ENCODE data around the gene USP21.

DNA sequence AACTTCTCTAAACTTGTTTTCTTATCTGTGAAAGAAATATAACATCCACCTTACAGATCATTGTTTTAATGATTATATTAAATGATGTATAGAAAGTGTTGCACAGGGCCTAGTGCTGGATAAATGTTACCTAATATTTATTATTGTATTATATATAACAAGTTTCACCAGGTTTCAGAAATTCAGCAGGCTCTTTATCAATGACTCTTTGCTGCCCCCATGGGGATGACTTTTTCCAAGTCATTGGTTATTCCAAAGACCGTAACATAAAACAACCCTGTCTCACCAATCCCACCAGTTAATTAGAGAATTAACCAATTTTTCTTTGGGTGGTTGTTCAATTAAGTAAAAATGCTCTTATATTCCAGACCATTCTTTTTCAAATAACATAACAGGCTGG lies 19.5 kb upstream of the USP21 start:
- TF ChIP-seq EP300 (IDR thresholded peaks at IDR 0.05; ENCODE audit: borderline replicate concordance) (no peak), RAD21 (IDR thresholded peaks at IDR 0.05; ENCODE audit: low read depth) (peak; percentile 46), TEAD4 (IDR thresholded peaks at IDR 0.05) (no peak), CREB1 (IDR thresholded peaks at IDR 0.05; ENCODE audit: low read depth) (no peak), FOXM1 (IDR thresholded peaks at IDR 0.05; ENCODE audit: borderline replicate concordance, low read depth) (no peak), NFIC (IDR thresholded peaks at IDR 0.05) (no peak), ZBTB7A (IDR thresholded peaks at IDR 0.05; ENCODE audit: low read depth) (no peak), CEBPB (IDR thresholded peaks at IDR 0.05) (no peak), YY1 (IDR thresholded peaks at IDR 0.05; ENCODE audit: low read depth) (no peak)
- TF ChIP-seq, protein P1, sequence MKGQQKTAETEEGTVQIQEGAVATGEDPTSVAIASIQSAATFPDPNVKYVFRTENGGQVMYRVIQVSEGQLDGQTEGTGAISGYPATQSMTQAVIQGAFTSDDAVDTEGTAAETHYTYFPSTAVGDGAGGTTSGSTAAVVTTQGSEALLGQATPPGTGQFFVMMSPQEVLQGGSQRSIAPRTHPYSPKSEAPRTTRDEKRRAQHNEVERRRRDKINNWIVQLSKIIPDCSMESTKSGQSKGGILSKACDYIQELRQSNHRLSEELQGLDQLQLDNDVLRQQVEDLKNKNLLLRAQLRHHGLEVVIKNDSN (IDR thresholded peaks at IDR 0.05), result no peak
- TF ChIP-seq, protein P2, sequence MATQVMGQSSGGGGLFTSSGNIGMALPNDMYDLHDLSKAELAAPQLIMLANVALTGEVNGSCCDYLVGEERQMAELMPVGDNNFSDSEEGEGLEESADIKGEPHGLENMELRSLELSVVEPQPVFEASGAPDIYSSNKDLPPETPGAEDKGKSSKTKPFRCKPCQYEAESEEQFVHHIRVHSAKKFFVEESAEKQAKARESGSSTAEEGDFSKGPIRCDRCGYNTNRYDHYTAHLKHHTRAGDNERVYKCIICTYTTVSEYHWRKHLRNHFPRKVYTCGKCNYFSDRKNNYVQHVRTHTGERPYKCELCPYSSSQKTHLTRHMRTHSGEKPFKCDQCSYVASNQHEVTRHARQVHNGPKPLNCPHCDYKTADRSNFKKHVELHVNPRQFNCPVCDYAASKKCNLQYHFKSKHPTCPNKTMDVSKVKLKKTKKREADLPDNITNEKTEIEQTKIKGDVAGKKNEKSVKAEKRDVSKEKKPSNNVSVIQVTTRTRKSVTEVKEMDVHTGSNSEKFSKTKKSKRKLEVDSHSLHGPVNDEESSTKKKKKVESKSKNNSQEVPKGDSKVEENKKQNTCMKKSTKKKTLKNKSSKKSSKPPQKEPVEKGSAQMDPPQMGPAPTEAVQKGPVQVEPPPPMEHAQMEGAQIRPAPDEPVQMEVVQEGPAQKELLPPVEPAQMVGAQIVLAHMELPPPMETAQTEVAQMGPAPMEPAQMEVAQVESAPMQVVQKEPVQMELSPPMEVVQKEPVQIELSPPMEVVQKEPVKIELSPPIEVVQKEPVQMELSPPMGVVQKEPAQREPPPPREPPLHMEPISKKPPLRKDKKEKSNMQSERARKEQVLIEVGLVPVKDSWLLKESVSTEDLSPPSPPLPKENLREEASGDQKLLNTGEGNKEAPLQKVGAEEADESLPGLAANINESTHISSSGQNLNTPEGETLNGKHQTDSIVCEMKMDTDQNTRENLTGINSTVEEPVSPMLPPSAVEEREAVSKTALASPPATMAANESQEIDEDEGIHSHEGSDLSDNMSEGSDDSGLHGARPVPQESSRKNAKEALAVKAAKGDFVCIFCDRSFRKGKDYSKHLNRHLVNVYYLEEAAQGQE (IDR thresholded peaks at IDR 0.05; ENCODE audit: low read depth), result no peak
- TF ChIP-seq, protein P3, sequence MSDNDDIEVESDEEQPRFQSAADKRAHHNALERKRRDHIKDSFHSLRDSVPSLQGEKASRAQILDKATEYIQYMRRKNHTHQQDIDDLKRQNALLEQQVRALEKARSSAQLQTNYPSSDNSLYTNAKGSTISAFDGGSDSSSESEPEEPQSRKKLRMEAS (IDR thresholded peaks at IDR 0.05), result no peak

All from Ishikawa (cell line).